Measurements from ENCODE around the gene IFI6. TPM values are rescaled to one million over a fixed set of nuclear protein-coding genes. Genes with fewer than 3 reads are reported as not detected.

IFI6 gene
- total and polyA plus RNA-seq, 2 of the 13 experiments (the other 11 are each of a cell fraction or from before 2014, with no cell fraction given) = 12.9 to 13.2 TPM

- TF ChIP-seq ZUFSP (CRISPR knock-in tag; IDR thresholded peaks at IDR 0.05; ENCODE audit: borderline replicate concordance) (no peak), ZMYM3 (CRISPR knock-in tag; IDR thresholded peaks at IDR 0.05) (no peak), ZNF3 (CRISPR knock-in tag; IDR thresholded peaks at IDR 0.05) (no peak), GLMP (CRISPR knock-in tag; IDR thresholded peaks at IDR 0.05; ENCODE audit: borderline replicate concordance) (no peak), ZNF547 (CRISPR knock-in tag; IDR thresholded peaks at IDR 0.05) (no peak), PLRG1 (conservative IDR thresholded peaks at IDR 0.05) (no peak), MAZ (IDR thresholded peaks at IDR 0.05; ENCODE audit: borderline replicate concordance, low read depth, low read length) (no peak), MAZ (CRISPR knock-in tag; IDR thresholded peaks at IDR 0.05; ENCODE audit: low read depth) (no peak), MXD1 (CRISPR knock-in tag; IDR thresholded peaks at IDR 0.05) (no peak), GMEB1 (CRISPR knock-in tag; IDR thresholded peaks at IDR 0.05; ENCODE audit: borderline replicate concordance) (no peak), FOXK1 (CRISPR knock-in tag; IDR thresholded peaks at IDR 0.05; ENCODE audit: borderline replicate concordance, low read depth) (no peak), ZNF607 (CRISPR knock-in tag; IDR thresholded peaks at IDR 0.05; ENCODE audit: borderline replicate concordance) (no peak), ZNF484 (CRISPR knock-in tag; IDR thresholded peaks at IDR 0.05; ENCODE audit: borderline replicate concordance, low read depth) (no peak), UBTF (CRISPR knock-in tag; IDR thresholded peaks at IDR 0.05) (no peak), ZBTB39 (CRISPR knock-in tag; IDR thresholded peaks at IDR 0.05) (no peak), ZNF12 (CRISPR knock-in tag; IDR thresholded peaks at IDR 0.05) (no peak), SAP130 (CRISPR knock-in tag; IDR thresholded peaks at IDR 0.05; ENCODE audit: low read depth) (peak; percentile 43; the same call in 1 of the 2 replicates), SALL1 (CRISPR knock-in tag; IDR thresholded peaks at IDR 0.05) (peak; percentile 45; the same call in 1 of the 2 replicates), KMT2B (CRISPR knock-in tag; IDR thresholded peaks at IDR 0.05) (no peak), ZNF616 (CRISPR knock-in tag; IDR thresholded peaks at IDR 0.05; ENCODE audit: low read depth) (no peak), MAFG (CRISPR knock-in tag; IDR thresholded peaks at IDR 0.05) (no peak)
These were observed 21.3 kb downstream of the IFI6 start (continued) for GRCh38 chr1:27650539-27651175.
